IMR-90 (cell line): ENCODE data around the gene RRP1B. TPM values are rescaled to one million over a fixed set of nuclear protein-coding genes. Genes with fewer than 3 reads are reported as not detected.

ENCODE experiments used
- ATAC-seq: fragments of 200-7000 bp; cut with Tn5 transposase; 2 replicates; pipeline ENCODE4 v1.9.1; 2020; ENCODE audit warnings: low read depth, mild to moderate bottlenecking, moderate library complexity
- BruUV-seq: library from RNA; stranded (reverse); fragments of 400-500 nt; replicated peaks from 2 replicates; lab custom pipeline; 2021; lab: Mats Ljungman, UMichigan
- CTCF ChIA-PET: fragments of 300-600 bp; formaldehyde crosslinking; extraction: SDS; loops from one replicate; lab custom pipeline; 2021; ENCODE audit warnings: antibody characterized with exemption; lab: Yijun Ruan, JAX
- POLR2A ChIA-PET: fragments of 300-600 bp; sonication (Branson Sonifier 250); formaldehyde crosslinking; loops from one replicate; lab custom pipeline; 2022; ENCODE audit warnings: antibody characterized with exemption; ENCODE audit not compliant: unreplicated experiment; lab: Charles Lee
- DNase-seq: peaks from one replicate; pipeline ENCODE4 v3.0.0; 2013
- H2AFZ ChIP-seq: replicated peaks from 2 replicates; pipeline ENCODE3; 2013; ENCODE audit warnings: low read length, mild to moderate bottlenecking; ENCODE audit not compliant: poor library complexity
- H2AK5ac ChIP-seq: 2 replicates; pipeline ENCODE4 v1.6.1; 2013; ENCODE audit warnings: low read depth, low read length, inconsistent platforms
- H2AK9ac ChIP-seq: replicated peaks from 2 replicates; pipeline ENCODE3; 2013; ENCODE audit warnings: mild to moderate bottlenecking, low read depth, low read length, moderate library complexity; ENCODE audit not compliant: poor library complexity
- H2BK120ac ChIP-seq: 2 replicates; pipeline ENCODE4 v1.6.1; 2013; ENCODE audit warnings: low read depth, low read length, inconsistent platforms
- H2BK15ac ChIP-seq: 3 replicates; pipeline ENCODE4 v1.6.1; 2013; ENCODE audit warnings: low read depth, low read length, inconsistent platforms
- H2BK20ac ChIP-seq: 2 replicates; pipeline ENCODE4 v1.6.1; 2013; ENCODE audit warnings: low read depth, mild to moderate bottlenecking, inconsistent platforms, low read length, moderate library complexity
- H2BK5ac ChIP-seq: 2 replicates; pipeline ENCODE4 v1.6.1; 2013; ENCODE audit warnings: mild to moderate bottlenecking, low read depth, low read length, inconsistent platforms; ENCODE audit not compliant: poor library complexity, severe bottlenecking
- H3K14ac ChIP-seq: replicated peaks from 2 replicates; pipeline ENCODE4 v1.6.1; 2013; ENCODE audit warnings: low read depth, low read length, inconsistent platforms
- H3K18ac ChIP-seq: 2 replicates; pipeline ENCODE4 v1.6.1; 2013; ENCODE audit warnings: low read depth, low read length, control low read depth
- H3K23ac ChIP-seq: 2 replicates; pipeline ENCODE4 v1.6.1; 2013; ENCODE audit warnings: low read depth, low read length, inconsistent platforms
- H3K27ac ChIP-seq: 2 replicates; pipeline ENCODE4 v1.5.1; 2013; ENCODE audit warnings: mild to moderate bottlenecking, control low read depth, low read length; ENCODE audit not compliant: insufficient read depth
- H3K27me3 ChIP-seq: 2 replicates; pipeline ENCODE4 v1.6.1; 2013; ENCODE audit warnings: low read length; ENCODE audit not compliant: control insufficient read depth, insufficient read depth
- H3K36me3 ChIP-seq: 2 replicates; pipeline ENCODE4 v1.6.1; 2013; ENCODE audit warnings: low read length, mixed read lengths; ENCODE audit not compliant: control insufficient read depth, insufficient read depth
- H3K4ac ChIP-seq: 2 replicates; pipeline ENCODE4 v1.6.1; 2013; ENCODE audit warnings: low read depth, low read length, inconsistent platforms
- H3K4me1 ChIP-seq: 2 replicates; pipeline ENCODE4 v1.6.1; 2013; ENCODE audit warnings: low read length, mixed read lengths; ENCODE audit not compliant: control insufficient read depth, insufficient read depth
- H3K4me2 ChIP-seq: 2 replicates; pipeline ENCODE4 v1.6.1; 2013; ENCODE audit warnings: low read depth, mild to moderate bottlenecking, control low read depth, low read length, moderate library complexity
- H3K4me3 ChIP-seq: 2 replicates; pipeline ENCODE4 v1.5.1; 2013; ENCODE audit warnings: low read depth, mild to moderate bottlenecking, control low read depth, low read length, moderate library complexity; ENCODE audit not compliant: insufficient read depth
- H3K56ac ChIP-seq: 2 replicates; pipeline ENCODE4 v1.6.1; 2013; ENCODE audit warnings: low read length, inconsistent platforms; ENCODE audit not compliant: insufficient read depth; ENCODE audit errors: extremely low read depth
- H3K79me1 ChIP-seq, 2 experiments: 2 replicates each; pipeline ENCODE4 v1.6.1; 2013; ENCODE audit warnings: low read length in 2 of 2, inconsistent platforms in 1 of 2, low read depth in 1 of 2
- H3K9ac ChIP-seq: 2 replicates; pipeline ENCODE4 v1.6.1; 2013; ENCODE audit warnings: low read depth, low read length, control low read depth
- H3K9me1 ChIP-seq: 2 replicates; pipeline ENCODE4 v1.6.1; 2013; ENCODE audit warnings: low read length, inconsistent platforms; ENCODE audit not compliant: insufficient read depth
- H3K9me3 ChIP-seq: 2 replicates; pipeline ENCODE4 v1.6.1; 2013; ENCODE audit warnings: low read length; ENCODE audit not compliant: control insufficient read depth, insufficient read depth
- H4K20me1 ChIP-seq: 2 replicates; pipeline ENCODE4 v1.6.1; 2013; ENCODE audit warnings: low read length, inconsistent platforms; ENCODE audit not compliant: insufficient read depth
- H4K5ac ChIP-seq: 2 replicates; pipeline ENCODE4 v1.6.1; 2013; ENCODE audit warnings: mild to moderate bottlenecking, low read depth, low read length, control low read depth
- H4K8ac ChIP-seq, 2 experiments: 2 replicates each; pipeline ENCODE4 v1.6.1; 2013; ENCODE audit warnings: low read depth in 2 of 2, low read length in 2 of 2, control low read depth in 1 of 2, inconsistent platforms in 1 of 2
- H4K91ac ChIP-seq: 2 replicates; pipeline ENCODE4 v1.6.1; 2013; ENCODE audit warnings: low read depth, low read length, inconsistent platforms; ENCODE audit not compliant: insufficient read depth
- MXI1 ChIP-seq: IDR thresholded peaks from 2 replicates; pipeline ENCODE4 v1.6.1; 2012; ENCODE audit warnings: low read depth, mild to moderate bottlenecking, low read length, moderate library complexity, borderline replicate concordance
- RFX5 ChIP-seq: IDR thresholded peaks from 2 replicates; pipeline ENCODE4 v1.8.0; 2012; ENCODE audit warnings: low read depth, mild to moderate bottlenecking, low read length, moderate library complexity
- WGBS, 2 experiments: methylation state at CpG; one replicate each; pipeline versions ENCODE4 v1.1.5 to v1.1.7; 2013; ENCODE audit warnings: missing lambda C conversion rate in 2 of 2; ENCODE audit not compliant: insufficient read length in 1 of 2; ENCODE audit errors: extremely low coverage in 2 of 2; 5-methylcytosine and 5-hydroxymethylcytosine counted together
- dilution Hi-C: fragments of 300-500 bp; cut with HindIII; formaldehyde crosslinking; loops from one replicate; pipeline ENCODE4 v1.14.3; 2018; ENCODE audit warnings: low sequenced_read_pairs; ENCODE audit not compliant: unreplicated experiment
- in situ Hi-C: fragments of 300-500 bp; cut with MboI; formaldehyde crosslinking; loops from 3 replicates; pipeline ENCODE4 v1.14.3; 2019; ENCODE audit warnings: low sequenced_read_pairs, inconsistent platforms, mixed read lengths
- intact Hi-C: fragments of 100-400 bp; cut with micrococcal nuclease; formaldehyde crosslinking; loops from 2 replicates; pipeline ENCODE4 v1.10.0; 2022
- polyA plus RNA-seq, 3 experiments: library from polyadenylated mRNA; depleted of rRNA; stranded (reverse); fragments of >200 nt; gene quantifications; 2 replicates each; pipeline ENCODE4 v1.2.3, GENCODE V29; 2012; ENCODE audit warnings: low replicate concordance in 1 of 3
- total RNA-seq: library from RNA; depleted of rRNA; stranded (reverse); fragments of >200 nt; gene quantifications from 2 replicates; pipeline ENCODE4 v1.2.3, GENCODE V29; 2012

RRP1B gene
- total and polyA plus RNA-seq, 2 of the 4 experiments (the other 2 are of a cell fraction): 11.1 to 16.1 TPM

DNA sequence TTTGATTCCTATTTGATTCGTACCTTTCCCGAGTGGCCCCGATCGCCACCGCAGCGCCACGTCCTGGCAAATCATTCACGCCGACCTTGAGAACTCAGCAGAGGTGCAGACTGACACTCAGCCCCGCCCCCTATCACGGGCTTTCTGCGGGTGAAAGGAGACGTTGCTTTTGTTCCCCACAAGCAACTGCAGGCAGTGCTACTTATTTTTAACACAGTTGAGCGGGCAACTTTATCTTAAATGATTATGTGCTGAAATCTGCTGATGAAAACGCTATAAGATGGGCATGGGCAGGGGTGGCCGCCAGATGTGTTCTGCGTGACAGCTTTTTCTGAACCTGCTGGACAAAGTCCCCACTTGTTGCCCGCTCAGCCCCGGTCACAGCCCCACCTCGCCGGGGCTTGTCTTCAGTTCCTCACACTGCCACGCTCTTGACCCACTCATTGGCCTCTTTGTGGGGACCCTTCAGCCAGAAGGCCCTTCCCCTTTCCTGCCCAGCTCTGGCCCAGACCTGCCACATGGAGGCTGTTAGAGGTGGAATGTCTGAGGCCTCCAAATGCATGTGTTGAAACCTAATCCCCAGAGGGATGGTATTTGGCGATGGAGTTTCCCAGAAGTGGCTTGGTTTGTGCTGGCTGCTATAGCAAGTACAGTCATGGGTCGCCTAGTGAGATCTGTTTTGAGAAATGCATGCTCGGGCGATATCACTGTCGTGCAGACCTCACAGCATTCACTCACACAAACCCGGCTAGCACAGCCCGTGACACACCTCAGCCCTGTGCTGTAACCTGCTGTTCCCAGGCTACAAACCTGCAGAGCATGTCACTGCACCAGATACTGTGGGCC is 43.9 kb downstream of the RRP1B start:
- Histone ChIP-seq H3K27ac (no peak overlapping the region), H2AFZ (peak overlapping the region; percentile 65), H4K20me1 (no peaks in the 10 kb centered on the region), H3K56ac (no peak overlapping the region), H3K9me3 (no peaks in the 10 kb centered on the region), H3K4me2 (no peak overlapping the region), H2BK5ac (no peak overlapping the region), H3K9me1 (no peaks in the 10 kb centered on the region), H2AK9ac (peak overlapping the region; percentile 69), H2BK15ac (no peak overlapping the region), H4K5ac (no peak overlapping the region; the same call in 1 of the 2 replicates), H3K27me3 (no peaks in the 10 kb centered on the region; the same call in 1 of the 2 replicates), H3K4me3 (no peak overlapping the region), H2BK20ac (no peak overlapping the region), H3K14ac (no peak overlapping the region), H3K9ac (no peak overlapping the region), H4K91ac (no peak overlapping the region), H3K4ac (no peak overlapping the region), H2AK5ac (no peak overlapping the region), H3K79me1 (no peaks in the 10 kb centered on the region), H3K36me3 (no peaks in the 10 kb centered on the region), H2BK120ac (no peak overlapping the region), H3K18ac (0 out of 2 replicates have a peak overlapping the region, but pooled peaks have one; percentile 21), H3K4me1 (peaks cover 5% of the 10 kb centered on the region; the same call in 1 of the 2 replicates), H4K8ac (no peak overlapping the region), H3K23ac (no peak overlapping the region)
- 43% methylated on average over 9 of the region's 29 CpGs; no CpG with 5 or more reads in 1 of the 2 experiments for WGBS, 2 experiments
- TF ChIP-seq MXI1 (peak; percentile 53; the same call in 1 of the 2 replicates), RFX5 (no peak)
- intact Hi-C loops: no loop called here
- in situ Hi-C loops: no loop called here
- dilution Hi-C loops: no loop called here
- no TSS peak for BruUV-seq
- ATAC-seq: peak; percentile 80
- ChIA-PET POLR2A (no interaction called here), CTCF (no interaction called here)
- peak; percentile 68 for DNase-seq
